CD4-positive, alpha-beta T cell treated with Interleukin-6 for 4 hours (primary cell): Measurements from ENCODE around the gene BPIFB3.
"Not testable (repeated sequence)": the region's sequence is repeated elsewhere in the genome, so short reads cannot be mapped to it uniquely, and the experiment has no call there.

ENCODE experiments used
- DNase-seq: peaks from one replicate; pipeline ENCODE4 v3.0.0-alpha.2; 2020; ENCODE audit warnings: mixed read lengths

BPIFB3 gene

DNA sequence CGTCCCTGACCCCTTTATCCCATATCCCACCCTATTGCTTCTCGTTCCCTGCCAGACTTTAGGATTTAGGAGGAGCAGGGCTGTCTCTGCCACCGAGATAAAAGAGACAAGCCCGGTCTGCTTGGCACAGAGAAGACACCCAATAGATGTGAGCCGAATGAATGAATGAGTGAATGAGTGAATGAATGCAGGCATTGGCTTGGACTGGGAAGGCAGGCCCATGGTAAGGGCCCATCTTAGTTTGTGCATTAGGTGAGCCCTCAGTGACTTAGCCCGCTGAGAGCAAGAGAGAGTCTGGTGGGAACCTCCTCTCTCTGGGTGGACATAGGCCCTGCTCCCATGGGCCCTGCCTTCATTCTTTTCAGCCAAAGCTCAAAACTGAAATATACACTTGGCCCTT, 23.1 kb upstream of the BPIFB3 start:
- DNase-seq = no peak

DNA sequence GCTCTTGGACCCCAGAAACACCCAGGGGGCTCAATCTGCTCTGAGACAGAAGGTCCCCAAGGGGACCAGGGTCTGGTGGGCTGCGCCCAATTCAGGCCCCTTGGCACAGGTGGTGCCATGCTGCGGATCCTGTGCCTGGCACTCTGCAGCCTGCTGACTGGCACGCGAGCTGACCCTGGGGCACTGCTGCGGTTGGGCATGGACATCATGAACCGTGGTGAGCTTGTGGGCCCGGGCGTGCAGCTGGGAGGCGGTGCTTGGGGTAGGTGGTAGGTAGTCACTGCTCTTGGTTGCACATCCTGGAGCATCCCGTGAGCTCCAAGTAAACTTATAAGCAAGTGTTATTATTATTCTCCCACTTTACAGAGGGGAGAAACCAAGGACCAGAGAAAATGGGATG, 22.2 kb upstream of the BPIFB3 start, which contains the start of gene BPIFB6:
TSS of gene BPIFB6 (plus strand) at position 118 of the 400 bp plus-strand sequence. CDS start at position 118, 0 bp downstream.
- no peak for DNase-seq

DNA sequence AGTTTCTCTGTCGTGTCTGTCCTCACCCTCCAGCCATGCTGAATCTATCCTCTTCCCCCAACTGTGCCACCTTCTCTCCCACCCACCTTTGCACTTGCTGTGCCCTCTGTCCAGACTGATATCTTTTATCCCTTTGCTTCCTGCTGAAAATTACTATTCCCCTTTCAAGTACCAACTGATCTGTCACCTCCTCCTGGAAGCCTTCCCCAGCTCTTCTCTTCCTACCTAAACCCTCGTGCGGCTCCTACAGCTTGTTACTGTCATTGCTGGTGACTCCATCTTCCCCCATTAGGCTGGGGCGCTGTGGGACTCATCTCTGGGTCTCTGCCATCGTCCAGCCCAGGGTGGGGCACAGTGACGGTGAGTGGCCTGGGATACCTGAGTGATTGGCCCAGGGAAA, 21.1 kb upstream of the BPIFB3 start:
- no peak for DNase-seq

DNA sequence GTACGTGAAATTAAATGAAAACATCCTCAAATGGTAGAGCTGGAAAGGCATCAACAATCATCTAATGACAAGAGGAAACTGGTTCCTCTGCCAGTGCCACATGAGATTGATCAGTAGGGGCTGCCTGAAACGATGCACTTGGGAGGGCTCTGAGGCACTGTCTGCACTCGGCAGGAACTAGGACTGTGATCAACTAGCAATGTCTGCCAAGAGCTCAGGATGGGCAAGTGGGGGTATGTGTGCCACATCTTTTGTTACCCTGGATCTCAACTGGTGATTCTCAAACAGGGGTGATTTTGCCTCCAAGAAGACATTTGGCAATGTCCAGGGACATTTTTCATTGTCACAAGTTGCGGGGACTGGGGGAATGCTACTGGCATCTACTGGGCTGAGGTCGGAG, 20.3 kb upstream of the BPIFB3 start:
- no peak for DNase-seq

DNA sequence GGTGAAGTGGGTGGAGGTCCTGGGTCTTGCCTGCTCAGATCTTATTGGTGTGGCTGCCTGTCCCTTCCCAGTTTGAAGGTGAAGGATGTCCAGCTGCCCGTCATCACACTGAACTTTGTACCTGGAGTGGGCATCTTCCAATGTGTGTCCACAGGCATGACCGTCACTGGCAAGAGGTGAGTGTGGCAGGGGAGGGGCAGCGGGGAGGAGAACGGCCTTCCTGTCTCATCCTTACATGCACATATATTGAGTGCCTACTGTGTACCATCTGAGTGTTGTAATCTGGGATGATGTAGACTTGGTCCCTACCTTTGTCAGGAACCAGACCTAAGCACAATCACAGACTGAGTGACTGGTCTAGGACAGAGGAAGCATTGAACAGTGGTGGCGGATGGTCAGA, 19.6 kb upstream of the BPIFB3 start:
- no peak for DNase-seq

DNA sequence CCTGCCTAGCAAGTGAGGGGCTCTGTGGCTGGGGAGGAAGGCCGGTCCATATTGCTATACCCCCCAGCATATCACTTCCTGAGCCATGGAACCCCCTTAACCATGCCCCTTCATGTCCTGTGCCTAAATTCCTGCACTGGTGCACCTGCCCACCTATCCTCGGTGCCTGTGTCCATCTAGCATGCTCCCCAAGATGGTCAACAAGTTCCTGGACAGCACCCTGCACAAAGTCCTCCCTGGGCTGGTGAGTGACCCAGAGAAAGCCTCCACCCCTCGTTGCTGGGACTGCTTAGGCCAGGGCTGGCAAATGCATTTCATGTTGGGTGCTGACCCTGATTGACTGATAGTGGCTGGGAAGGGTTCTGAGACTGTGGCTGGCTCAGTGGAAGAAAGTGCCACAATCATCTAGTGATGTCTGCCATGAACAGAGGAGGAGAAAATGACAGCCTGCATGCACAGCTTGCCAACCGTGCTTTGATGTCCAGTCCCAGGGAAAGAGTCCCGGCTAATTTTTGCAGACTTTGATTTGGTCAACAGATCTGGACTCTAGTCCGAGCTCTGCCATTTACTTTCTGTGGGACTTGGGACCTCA, 18.7 kb upstream of the BPIFB3 start:
- DNase-seq = no peak

DNA sequence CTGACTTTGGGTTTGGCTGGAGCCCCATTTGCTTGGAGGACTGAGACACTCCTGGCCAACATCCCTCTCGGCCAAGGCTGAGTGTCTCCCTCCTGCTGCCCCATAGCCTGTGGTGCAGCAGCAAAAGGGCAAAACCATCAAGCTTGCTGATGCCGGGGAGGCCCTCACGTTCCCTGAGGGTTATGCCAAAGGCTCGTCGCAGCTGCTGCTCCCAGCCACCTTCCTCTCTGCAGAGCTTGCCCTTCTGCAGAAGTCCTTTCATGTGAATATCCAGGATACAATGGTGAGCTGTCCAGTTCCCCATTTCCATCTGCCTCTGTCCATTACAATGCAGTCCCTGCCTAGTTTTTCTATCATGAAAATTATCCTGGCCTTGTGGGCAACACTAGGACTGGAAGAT, 16.2 kb upstream of the BPIFB3 start:
- no peak for DNase-seq

DNA sequence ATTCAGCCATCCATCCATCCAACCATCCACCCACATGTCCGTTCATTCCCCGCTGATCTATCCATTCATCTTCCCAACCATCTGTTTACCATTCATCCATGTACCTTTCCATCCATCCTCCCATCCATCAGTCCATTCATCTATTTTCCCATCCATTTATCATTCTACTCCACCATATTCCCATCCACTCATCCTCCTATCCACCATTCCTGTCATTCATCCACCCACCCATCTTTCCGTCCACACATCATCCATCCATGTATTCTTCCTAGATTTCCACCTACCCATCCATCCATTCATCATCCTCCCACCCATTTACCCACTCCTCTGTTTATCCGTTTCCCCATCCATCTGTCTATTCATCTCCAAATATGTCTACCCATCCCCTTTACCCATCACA, 15.5 kb upstream of the BPIFB3 start:
- no peak for DNase-seq

DNA sequence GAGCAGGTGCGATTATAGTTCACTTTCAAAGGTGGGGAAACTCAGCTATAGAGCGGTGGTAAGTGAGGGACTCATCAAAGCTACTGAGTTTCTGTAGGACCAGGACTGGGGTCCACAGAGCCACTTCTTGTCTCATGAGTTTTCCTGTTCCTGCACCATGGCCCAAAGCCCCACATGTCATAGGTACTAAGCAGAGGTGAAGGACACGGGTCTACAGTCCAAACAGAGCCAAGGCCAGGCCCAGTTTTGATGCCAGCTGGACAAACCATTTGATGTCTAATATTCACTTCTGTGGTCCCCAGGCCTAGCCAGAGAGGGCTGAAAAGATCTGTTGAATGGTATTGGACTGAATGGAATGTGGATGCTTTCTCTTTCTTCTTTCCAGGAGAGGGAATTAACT, 11.3 kb upstream of the BPIFB3 start:
- no peak for DNase-seq

DNA sequence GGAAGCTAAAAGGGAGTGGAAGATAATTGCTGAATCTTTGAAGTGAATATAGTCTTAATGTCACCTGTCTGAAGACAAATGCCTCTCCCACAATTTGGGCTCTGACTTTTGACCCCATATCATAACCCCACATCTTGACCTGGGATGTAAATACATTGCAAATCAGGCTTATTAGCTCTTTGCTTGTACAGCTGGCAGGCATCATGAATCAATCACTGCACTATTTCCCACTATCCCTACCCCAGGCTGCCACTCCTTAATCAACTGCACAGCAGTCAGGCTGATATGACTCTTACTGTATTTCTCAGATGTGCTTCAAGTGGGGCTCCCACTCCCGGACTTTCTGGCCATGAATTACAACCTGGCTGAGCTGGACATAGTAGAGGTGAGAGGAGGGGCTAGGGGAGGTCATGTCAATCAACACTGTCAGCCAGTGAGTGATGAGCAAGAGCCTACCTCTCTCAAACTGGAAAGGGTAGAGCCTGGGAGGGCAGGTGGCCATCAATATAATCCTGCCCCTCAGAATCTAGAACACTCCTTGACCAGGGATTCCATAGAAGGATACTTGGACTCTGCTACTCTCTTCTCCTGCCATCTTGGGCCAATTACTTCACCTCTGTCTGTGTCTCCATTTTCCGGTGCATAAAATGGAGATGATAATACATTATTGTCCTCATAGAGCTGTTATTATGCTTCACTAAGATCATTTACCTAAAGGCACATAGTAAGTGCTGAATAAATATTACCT, 10.5 kb upstream of the BPIFB3 start:
- DNase-seq = no peak

DNA sequence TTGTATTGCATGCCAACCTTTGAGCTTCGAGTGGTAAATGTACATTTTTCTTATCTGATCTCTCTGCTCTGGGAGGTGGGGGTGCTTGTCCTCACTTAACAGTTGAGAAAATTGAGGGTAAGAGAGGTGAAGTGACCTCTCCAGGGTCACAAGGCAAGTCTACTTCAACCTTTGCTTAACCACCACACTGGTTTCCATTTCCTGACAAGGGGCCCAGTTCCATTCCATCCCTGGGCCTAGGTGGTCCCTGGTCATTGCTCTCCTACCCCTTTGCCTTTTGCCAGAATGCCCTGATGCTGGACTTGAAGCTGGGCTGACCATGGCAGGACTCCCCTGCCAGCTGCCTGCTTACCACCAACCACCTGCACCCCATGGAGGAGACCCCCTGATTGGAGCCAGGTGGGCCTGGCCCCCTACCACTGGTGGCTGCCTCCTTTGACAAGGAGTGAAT, 9.9 kb upstream of the BPIFB3 start:
- DNase-seq = no peak

DNA sequence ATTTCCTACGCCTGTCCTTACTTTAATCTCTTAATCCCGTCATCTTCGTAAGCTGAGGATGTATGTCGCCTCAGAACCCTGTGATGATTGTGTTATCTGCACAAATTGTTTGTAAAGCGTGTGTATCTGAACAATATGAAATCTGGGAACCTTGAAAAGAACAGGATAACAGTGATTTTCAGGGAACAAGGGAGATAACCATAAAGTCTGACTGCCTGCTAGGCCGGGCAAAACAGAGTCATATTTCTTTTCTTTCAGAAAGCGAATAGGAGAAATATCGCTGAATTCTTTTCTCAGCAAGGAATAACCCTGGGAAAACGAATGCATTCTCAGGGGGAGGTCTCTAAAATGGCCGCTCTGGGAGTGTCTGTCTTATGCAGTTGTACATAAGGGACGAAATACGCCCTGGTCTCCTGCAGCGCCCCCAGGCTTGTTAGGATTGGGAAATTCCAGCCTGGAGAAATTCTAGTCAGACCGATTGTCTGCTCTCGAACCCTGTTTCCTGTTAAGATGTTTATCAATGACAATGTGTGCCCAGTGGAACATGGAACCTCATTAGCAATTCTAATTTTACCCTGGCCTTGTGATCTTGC, 8.5 kb upstream of the BPIFB3 start:
- not testable (repeated sequence) for DNase-seq

DNA sequence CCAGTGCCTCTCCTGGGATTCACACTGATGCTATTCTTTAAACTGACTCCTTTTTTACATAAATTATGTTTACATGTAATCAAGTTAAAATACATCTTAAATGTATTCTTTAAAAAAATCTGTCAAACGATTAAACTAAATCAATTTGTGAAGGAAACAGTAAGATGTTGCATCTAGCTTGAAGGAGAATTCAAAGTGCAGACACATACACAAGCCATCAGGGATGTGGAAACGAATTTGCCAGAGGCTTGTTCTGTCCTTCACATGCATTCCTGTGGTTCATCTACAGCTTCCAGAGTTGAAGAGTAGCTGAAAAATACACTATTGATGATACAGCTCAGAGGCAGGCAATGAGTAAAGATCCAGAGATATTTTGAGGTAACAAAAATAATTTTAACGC, 7.3 kb upstream of the BPIFB3 start:
- DNase-seq = no peak

DNA sequence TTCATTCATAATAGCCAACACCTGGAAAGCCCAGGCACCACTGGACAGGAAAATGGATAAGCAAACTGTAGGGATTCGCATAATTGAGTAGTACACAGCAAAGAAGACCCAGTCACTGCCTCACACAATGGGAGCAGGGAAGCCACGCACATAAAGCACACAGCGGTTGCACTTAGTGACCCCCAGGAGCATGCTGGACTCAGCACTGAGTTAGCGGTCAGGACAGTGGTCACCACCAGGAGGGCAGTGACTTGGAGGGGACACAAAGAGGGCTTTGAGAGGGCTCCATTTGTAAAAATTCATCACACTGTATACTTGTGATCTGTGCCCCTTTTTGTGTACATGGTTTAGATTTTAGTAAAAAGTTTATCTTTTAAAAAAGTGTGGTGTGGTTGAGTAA, 2.4 kb upstream of the BPIFB3 start:
- DNase-seq = no peak

DNA sequence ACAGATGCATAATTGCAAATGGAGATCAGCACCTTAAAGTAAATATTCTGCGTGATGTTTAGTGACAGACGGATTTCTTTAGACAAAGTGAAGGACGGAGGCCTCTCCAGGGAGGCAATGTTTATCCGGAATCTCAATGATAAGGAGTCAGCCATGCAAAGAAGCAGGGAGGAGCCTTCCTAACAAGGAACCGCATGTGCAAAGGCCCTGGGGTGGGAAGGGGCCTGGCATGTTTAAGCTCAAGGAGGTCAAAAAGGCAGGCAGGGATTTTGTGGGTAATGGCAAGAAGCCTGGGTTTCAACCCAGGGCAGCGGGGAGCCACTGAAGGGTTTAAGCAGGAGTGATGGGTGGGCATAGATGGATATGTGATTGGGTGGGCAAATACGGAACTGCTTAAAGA, 678 bp downstream of the BPIFB3 start:
- DNase-seq = no peak

DNA sequence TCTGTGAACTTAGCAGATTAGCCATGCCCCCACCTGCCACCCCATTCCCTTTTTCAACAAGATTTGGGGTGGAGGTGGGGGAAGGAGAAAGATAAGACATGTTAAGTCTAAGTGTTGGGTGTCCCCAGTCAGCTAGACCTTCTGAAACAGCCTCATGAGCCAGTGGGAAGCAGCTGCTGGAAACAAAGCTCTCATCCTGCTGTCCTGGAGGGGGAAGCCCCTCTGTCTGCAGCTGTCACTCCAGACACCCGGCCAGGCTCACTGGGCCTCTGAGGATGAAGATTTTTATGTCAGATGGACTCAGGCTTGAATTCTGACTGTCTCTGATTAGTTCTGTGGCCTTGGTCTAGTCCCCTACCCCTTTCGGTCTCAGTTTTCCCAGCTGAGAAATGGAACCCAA, 1.1 kb downstream of the BPIFB3 start:
- DNase-seq = no peak

DNA sequence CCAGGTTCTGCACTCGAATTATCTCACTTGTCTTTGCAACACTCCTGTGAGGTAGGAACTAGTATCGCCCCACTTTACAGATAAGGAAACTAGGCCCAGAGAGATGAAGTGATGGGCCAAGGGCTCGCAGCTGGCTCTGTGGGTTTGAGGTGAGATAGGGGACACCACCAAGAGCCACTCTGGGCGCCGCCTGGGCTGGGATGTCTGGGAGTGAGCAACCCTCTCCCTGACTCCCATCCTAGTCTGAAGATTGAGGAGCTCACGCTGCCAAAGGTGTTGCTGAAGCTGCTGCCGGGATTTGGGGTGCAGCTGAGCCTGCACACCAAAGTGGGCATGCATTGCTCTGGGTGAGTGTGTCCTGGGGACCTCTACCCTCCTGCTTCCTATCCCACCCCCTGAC, 5.4 kb downstream of the BPIFB3 start:
- no peak for DNase-seq

DNA sequence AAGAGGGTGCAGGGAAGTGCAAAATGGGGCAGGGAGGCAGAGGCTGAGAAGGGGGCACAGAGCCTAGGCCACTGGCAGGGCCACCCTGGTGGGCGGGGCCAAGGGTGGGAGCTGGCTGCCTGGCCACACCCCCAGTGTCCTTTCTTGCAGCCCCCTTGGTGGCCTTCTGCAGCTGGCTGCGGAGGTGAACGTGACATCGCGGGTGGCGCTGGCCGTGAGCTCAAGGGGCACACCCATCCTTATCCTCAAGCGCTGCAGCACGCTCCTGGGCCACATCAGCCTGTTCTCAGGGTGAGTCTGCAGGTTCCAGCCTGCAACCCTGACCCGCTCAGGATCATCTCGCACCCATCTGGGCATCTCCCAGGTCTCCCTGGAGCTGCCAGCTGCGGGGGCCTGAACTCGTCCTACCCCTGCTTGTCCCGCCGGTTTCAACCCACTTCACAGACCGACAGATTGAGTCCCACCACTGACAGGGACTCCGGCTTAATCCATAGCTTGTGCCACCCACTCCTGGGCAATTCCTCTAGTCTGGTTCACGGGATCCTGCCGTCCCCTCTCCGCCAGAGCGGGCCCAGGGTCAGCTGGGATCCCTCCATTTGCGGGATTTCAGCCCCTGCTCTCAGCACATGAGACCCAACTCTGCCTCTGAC, 6.2 kb downstream of the BPIFB3 start:
- no peak for DNase-seq

DNA sequence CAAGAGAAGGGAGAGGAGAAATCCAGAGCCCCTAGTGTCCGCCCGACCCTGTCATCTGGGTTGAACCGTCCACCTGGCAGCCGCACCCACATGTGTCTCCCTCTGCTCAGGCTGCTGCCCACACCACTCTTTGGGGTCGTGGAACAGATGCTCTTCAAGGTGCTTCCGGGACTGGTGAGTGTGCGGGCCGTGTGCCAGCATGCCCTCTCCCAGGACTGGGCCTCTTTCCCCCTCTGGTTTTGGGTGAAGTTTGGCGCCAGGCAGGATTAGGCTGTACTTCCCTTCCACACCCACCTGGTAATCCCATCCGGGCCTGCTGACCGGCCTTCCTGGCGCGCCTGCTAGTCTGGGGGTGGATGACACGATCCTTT, 7.9 kb downstream of the BPIFB3 start:
- no peak for DNase-seq

DNA sequence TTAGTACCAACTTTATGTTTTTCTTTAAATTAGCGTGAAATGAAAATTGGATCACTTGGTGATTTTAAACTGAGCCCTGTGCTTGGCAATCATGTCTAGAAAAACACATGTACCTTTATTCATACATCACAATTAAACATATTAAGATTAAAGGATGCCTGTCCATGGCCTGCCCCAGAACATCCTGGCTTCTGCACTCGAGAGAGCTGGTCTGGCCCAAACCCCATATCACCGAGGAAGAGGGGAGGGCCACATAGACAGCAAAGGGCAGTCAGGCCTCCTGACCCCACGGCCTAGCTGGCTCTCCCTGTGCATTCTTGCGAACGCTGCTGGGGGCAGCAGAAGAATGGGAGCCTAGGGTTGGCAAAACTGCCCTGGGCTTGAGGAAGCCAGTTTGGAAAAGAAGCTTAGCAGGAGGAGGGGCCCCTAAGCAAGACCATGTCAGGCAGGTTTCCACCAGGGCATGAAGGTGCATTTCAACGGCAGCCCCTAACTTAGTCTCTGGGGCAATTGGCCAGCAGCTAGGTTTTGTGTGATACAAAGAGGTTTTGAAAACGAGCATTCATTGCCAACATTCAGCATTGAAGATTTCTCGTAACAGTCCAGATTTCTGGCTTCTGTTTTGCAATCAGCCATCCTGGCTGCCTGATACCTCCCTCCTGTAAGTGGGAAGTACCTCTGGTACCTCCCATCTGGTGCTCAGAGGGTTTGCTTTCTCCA, 8.6 kb downstream of the BPIFB3 start:
- DNase-seq = no peak

DNA sequence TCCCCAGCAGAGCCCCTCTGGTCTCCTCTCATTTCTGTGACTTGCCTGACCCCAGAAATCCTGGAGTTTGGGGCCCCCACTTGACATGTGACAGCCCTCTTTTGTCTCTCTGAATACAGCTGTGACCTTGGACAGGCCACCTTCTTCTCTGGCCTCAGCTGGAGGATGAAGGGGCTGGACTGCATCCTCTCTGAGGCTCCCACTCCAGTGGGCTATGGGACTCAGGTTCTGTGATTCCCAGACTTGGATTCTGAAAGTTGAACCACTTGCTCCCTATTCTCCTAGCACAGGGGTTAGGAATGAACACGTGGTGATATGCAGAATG, 9.1 kb downstream of the BPIFB3 start:
- DNase-seq = no peak

DNA sequence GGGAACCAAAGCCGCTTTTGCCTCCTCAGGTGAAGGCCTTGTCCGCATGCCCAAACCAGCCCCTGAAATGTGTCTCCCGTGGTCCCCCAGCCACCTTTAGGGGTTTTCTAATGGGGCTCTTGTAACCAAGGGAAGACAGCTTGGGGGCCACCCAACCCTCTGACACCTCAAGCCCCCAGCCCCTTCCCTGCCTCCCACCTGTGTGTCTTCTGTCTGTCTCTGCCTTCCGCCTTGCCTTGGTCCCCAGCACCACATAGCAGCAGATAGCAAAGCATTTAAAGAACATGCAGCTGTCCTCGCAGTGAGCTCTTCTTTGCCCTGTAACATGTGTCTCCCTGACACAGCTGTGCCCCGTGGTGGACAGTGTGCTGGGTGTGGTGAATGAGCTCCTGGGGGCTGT, 9.6 kb downstream of the BPIFB3 start:
- no peak for DNase-seq

DNA sequence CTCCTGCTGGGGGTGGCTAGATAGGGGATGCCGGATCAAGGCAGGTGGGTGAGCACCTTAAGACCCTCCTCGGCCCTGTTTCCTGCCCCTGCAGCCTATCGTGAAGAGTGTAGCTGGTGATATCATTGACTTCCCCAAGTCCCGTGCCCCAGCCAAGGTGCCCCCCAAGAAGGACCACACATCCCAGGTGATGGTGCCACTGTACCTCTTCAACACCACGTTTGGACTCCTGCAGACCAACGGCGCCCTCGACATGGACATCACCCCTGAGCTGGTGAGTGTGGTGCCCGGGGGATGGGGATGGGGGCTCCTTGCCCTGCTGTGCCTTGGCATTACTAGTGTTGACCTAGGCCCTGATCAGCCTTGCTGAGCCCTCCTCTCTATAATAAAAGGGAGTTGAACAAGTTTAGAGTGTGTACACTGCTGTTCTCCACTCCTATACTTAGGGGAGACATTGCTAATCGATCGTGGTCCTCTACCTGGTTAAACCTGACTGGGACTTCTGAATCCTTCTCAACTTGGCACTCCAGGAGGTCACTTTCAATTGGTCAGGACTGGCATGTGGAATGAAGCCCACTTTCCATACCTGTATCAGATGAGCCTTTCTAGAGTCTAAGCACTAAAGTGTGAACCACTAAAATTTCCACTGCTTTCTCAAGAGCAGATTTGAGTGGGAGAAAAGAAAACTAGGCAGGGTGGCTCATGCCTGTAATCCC, 11.0 kb downstream of the BPIFB3 start:
- DNase-seq = no peak
